ENCODE data around the gene OAS2. TPM values are rescaled to one million over a fixed set of nuclear protein-coding genes. Genes with fewer than 3 reads are reported as not detected.
"Not testable (repeated sequence)": the region's sequence is repeated elsewhere in the genome, so short reads cannot be mapped to it uniquely, and the experiment has no call there.

OAS2 gene
- polyA plus RNA-seq, 3 donors = 7.7 to 9.9 (median 9.6) TPM

DNA sequence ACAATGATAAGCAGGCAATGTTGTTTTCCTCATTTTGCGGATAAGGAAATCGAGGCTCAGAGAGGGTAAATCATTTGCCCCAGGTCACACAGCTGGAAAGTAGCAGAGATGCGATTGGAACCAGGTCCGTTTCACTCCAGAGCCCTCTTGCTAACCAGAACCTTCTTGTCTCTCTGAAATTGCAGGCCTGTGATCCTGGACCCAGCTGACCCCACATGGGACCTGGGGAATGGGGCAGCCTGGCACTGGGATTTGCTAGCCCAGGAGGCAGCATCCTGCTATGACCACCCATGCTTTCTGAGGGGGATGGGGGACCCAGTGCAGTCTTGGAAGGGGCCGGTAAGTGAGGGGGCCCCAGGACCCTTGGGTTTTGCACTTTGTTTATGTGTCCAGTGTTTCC lies 30.6 kb upstream of the OAS2 start:
- no peak for DNase-seq (ENCODE audit: low read depth in 3 of 3, low spot score in 2 of 3)

DNA sequence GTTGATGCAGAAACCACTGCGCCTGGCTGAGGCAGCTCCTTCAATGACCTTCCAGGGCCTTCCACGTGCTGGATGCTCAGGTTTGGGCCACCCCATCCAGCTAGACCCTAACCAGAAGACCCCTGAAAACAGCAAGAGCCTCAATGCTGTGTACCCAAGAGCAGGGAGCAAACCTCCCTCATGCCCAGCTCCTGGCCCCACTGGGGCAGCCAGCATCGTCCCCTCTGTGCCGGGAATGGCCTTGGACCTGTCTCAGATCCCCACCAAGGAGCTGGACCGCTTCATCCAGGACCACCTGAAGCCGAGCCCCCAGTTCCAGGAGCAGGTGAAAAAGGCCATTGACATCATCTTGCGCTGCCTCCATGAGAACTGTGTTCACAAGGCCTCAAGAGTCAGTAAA lies 29.5 kb upstream of the OAS2 start:
- DNase-seq (ENCODE audit: low read depth in 3 of 3, low spot score in 2 of 3) = no peak

DNA sequence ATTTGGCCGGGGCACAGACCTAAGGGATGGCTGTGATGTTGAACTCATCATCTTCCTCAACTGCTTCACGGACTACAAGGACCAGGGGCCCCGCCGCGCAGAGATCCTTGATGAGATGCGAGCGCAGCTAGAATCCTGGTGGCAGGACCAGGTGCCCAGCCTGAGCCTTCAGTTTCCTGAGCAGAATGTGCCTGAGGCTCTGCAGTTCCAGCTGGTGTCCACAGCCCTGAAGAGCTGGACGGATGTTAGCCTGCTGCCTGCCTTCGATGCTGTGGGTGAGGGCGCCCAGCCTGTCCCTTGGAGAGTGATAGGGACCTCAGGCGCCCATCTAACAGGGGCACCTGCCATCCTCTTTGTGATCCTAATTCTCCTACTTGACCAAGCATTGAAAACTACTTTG lies 27.6 kb upstream of the OAS2 start:
- DNase-seq (ENCODE audit: low read depth in 3 of 3, low spot score in 2 of 3) = no peak

DNA sequence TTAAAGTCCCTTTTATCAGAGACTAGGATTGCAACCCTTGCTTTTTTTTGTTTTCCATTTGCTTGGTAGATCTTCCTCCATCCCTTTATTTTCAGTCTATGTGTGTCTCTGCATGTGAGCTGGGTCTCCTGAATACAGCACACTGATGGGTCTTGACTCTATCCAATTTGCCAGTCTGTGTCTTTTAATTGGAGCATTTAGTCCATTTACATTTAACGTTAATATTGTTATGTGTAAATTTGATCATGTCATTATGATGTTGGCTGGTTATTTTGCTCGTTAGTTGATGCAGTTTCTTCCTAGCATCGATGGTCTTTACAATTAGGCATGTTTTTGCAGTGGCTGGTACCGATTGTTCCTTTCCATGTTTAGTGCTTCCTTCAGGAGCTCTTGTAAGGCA lies 21.2 kb upstream of the OAS2 start:
- DNase-seq (ENCODE audit: low read depth in 3 of 3, low spot score in 2 of 3) = not testable (repeated sequence)

DNA sequence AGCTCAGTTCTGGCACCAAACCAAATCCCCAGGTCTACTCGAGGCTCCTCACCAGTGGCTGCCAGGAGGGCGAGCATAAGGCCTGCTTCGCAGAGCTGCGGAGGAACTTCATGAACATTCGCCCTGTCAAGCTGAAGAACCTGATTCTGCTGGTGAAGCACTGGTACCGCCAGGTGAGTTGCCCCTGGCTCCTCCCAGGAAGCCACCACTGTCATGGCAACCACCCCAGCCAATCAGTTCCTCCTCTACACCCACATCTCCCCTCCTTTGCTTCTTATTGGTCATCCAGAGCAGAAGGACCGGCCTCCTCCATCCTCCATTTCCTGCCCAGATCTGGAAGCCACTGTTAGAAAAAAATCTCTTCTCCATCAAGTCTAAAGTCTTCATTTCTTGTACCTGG lies 17.2 kb upstream of the OAS2 start:
- no peak for DNase-seq (ENCODE audit: low read depth in 3 of 3, low spot score in 2 of 3)

DNA sequence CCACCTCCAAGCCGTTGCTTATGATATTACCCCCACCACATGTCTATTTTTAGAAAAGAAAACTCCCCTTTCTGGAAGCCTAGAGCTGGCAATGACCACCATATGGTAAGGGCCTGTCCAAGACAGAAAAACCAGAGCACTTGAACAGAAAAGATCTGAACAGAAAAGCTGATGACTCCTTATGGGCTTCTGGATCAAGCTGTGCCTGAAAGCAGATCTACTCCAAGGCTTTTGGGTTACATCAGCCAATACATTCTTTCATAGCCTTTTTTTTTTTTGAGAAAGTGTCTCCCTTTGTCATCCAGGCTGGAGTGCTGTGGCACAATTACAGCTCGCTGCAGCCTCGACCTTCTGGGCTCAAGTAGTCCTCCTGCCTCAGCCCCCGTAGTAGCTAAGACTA lies 16.8 kb upstream of the OAS2 start:
- no peak for DNase-seq (ENCODE audit: low read depth in 3 of 3, low spot score in 2 of 3)

DNA sequence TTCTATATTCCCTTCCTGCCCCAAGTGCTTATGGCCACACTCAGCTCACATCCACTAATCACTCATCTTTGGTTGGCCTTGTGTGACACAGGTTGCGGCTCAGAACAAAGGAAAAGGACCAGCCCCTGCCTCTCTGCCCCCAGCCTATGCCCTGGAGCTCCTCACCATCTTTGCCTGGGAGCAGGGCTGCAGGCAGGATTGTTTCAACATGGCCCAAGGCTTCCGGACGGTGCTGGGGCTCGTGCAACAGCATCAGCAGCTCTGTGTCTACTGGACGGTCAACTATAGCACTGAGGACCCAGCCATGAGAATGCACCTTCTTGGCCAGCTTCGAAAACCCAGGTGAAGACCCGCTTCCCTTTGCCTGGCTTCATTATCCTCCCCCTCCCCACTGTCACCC lies 15.8 kb upstream of the OAS2 start:
- no peak for DNase-seq (ENCODE audit: low read depth in 3 of 3, low spot score in 2 of 3)

DNA sequence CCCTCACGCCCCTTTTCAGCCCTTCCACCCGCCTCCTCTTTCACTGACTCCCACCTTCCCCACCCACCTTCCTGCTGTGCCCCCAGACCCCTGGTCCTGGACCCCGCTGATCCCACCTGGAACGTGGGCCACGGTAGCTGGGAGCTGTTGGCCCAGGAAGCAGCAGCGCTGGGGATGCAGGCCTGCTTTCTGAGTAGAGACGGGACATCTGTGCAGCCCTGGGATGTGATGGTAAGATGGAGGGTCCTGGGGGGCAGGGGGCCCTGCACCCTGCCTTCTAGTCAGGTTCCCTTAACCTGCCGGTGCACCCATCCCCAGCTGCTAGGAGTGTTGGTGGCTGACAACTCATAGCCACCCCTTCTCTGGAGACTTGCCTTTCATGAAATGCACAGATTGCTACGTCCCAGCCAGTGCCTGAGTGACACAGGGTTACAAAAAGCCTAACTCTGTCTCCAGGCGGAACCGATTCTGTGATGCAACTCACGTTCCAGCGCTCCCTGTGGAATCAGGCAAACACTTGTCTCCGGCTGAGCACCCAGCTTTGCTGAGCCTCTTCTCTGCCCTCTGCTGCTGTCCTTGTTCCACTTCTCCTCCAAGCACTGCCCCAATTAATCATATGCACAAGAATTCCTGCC lies 15.0 kb upstream of the OAS2 start:
- DNase-seq (ENCODE audit: low read depth in 3 of 3, low spot score in 2 of 3) = no peak

DNA sequence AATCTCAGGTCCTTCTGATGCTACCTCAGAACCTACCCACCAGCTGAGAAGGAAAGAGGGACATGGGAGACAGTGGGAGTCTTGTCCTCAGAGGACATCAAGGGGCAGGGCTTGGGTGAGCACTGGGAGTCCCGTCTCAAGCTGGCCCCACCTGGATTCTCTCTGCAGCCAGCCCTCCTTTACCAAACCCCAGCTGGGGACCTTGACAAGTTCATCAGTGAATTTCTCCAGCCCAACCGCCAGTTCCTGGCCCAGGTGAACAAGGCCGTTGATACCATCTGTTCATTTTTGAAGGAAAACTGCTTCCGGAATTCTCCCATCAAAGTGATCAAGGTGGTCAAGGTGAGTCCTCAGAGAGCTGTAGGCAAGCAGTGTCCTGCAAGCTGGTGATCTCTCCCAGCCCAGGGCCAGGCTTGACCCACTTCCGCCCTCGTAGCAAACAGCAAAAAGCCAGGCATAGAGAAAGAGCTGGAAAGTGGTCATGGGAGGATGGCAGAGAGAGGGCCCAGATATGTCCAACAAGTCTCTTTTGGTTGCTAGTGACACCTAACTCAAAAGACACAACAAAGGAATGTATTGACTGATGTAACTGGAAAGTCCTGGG lies 14.2 kb upstream of the OAS2 start:
- DNase-seq (ENCODE audit: low read depth in 3 of 3, low spot score in 2 of 3) = no peak

DNA sequence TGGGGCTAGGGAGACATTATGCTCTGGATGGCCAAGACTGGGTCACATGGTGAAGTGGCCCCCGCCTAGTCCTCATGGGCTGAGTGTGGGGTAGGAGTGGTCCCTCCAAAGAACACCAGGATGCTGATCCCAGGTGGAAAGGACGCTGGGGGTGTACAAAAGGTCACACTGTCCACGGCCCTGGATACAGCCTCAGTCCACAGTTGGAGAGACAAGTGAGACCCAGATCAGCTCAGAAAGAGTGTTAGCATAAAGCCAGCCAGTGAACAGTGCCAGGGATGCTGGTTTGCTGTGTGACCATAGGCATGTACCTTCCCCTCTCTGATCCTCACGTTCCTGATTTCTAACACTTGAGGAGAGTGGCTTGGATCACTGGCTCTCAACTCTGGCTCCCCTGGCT lies 13.4 kb upstream of the OAS2 start:
- DNase-seq (ENCODE audit: low read depth in 3 of 3, low spot score in 2 of 3) = no peak

DNA sequence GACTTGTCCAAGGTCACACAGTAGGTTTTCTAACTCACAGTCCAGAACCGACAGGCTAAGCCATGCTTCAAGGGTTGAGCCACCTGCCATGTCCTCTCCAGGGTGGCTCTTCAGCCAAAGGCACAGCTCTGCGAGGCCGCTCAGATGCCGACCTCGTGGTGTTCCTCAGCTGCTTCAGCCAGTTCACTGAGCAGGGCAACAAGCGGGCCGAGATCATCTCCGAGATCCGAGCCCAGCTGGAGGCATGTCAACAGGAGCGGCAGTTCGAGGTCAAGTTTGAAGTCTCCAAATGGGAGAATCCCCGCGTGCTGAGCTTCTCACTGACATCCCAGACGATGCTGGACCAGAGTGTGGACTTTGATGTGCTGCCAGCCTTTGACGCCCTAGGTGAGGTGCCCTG lies 12.7 kb upstream of the OAS2 start:
- no peak for DNase-seq (ENCODE audit: low read depth in 3 of 3, low spot score in 2 of 3)

DNA sequence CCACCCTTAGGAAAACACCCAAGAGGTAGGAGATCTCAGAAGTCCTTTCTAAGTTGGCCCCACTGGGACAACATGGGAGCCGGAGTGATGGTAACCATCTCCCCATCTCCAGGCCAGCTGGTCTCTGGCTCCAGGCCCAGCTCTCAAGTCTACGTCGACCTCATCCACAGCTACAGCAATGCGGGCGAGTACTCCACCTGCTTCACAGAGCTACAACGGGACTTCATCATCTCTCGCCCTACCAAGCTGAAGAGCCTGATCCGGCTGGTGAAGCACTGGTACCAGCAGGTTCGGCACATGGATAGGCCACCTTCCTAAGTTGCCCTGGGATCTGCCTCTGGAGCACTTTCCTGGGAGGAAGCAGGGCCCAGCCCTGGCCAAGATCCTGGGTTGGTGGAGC lies 11.0 kb upstream of the OAS2 start:
- DNase-seq (ENCODE audit: low read depth in 3 of 3, low spot score in 2 of 3) = no peak

DNA sequence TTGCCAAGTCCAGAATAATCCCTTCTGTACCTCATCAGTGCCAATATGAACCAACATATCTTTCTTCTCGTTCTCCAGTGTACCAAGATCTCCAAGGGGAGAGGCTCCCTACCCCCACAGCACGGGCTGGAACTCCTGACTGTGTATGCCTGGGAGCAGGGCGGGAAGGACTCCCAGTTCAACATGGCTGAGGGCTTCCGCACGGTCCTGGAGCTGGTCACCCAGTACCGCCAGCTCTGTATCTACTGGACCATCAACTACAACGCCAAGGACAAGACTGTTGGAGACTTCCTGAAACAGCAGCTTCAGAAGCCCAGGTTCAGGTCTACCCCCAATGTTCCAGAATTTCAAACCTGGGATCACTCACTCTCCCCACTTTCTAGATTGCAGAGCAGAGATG lies 10.5 kb upstream of the OAS2 start:
- DNase-seq (ENCODE audit: low read depth in 3 of 3, low spot score in 2 of 3) = no peak

DNA sequence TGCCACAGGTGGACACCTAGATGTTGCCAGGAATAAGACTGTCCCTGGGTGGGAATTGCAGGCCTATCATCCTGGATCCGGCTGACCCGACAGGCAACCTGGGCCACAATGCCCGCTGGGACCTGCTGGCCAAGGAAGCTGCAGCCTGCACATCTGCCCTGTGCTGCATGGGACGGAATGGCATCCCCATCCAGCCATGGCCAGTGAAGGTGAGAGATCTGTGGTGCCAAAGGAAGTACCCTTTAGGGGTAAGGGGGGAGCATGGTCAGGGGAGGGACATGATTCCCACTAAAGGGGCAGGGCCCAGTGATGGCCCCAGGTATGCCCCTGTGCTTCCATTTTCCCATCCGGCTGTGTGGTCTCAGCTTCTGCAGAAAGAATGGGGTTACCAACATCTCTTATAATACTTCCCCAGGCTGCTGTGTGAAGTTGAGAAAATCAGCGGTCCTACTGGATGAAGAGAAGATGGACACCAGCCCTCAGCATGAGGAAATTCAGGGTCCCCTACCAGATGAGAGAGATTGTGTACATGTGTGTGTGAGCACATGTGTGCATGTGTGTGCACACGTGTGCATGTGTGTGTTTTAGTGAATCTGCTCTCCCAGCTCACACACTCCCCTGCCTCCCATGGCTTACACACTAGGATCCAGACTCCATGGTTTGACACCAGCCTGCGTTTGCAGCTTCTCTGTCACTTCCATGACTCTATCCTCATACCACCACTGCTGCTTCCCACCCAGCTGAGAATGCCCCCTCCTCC lies 8.6 kb upstream of the OAS2 start:
- no peak for DNase-seq (ENCODE audit: low read depth in 3 of 3, low spot score in 2 of 3)

DNA sequence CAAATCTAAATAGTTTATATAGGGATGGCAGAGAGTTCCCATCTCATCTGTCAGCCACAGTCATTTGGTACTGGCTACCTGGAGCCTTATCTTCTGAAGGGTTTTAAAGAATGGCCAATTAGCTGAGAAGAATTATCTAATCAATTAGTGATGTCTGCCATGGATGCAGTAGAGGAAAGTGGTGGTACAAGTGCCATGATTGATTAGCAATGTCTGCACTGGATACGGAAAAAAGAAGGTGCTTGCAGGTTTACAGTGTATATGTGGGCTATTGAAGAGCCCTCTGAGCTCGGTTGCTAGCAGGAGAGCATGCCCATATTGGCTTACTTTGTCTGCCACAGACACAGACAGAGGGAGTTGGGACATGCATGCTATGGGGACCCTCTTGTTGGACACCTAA lies 7.9 kb upstream of the OAS2 start:
- no peak for DNase-seq (ENCODE audit: low read depth in 3 of 3, low spot score in 2 of 3)

DNA sequence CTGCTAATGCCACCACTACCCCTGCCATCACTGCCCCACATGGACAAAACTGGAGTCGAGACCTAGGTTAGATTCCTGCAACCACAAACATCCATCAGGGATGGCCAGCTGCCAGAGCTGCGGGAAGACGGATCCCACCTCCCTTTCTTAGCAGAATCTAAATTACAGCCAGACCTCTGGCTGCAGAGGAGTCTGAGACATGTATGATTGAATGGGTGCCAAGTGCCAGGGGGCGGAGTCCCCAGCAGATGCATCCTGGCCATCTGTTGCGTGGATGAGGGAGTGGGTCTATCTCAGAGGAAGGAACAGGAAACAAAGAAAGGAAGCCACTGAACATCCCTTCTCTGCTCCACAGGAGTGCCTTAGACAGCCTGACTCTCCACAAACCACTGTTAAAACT lies 7.1 kb upstream of the OAS2 start:
- no peak for DNase-seq (ENCODE audit: low read depth in 3 of 3, low spot score in 2 of 3)

DNA sequence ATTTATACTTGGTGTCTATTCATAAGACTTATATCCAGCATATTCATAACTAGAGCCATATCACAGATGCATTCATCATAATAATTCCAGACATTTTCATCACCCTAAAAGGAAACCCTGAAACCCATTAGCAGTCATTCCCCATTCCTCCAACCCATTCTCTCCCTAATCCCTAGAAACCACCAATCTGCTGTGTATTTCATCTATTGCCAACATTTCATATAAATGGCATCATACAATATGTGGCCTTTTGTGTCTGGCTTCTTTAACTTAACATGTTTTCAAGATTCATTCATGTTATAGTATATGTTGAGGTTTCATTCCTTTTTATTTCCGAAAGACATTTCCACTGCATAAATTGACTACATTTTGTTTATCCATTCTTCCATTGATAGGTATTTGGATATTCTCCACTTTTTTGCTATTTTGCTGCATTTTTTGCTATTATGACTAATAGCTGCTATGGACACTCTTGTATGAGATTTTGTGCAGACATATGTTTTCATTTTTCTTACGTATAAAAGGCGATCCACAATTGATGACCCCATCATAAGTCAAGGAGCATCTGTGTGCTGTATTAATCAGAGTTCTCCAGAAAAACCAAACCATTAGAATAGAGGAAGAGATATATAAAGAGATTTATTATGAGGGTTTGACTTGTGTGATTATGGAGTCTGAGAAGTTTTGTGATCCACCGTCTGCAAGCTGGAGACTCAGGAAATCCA lies 5.1 kb upstream of the OAS2 start:
- DNase-seq (ENCODE audit: low read depth in 3 of 3, low spot score in 2 of 3) = no peak

DNA sequence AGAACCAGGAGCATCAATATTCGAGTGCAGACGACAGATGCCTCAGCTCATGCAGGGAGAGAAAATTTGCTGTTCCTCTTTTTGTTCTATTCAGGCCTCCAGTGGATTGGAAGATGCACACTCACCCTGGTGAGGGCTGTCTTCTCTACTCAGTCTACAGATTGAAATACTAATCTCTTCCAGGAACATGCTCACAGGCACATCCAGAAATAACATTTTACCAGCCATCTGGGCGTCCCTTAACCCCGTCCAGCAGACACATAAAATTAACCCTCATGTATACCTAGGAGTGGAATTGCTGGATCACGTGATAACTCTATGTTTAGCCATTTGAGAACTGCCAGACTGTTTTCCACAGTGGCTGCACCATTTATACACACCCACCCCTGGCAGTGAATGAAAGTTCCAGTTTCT lies 4.5 kb upstream of the OAS2 start:
- no peak for DNase-seq (ENCODE audit: low read depth in 3 of 3, low spot score in 2 of 3)

DNA sequence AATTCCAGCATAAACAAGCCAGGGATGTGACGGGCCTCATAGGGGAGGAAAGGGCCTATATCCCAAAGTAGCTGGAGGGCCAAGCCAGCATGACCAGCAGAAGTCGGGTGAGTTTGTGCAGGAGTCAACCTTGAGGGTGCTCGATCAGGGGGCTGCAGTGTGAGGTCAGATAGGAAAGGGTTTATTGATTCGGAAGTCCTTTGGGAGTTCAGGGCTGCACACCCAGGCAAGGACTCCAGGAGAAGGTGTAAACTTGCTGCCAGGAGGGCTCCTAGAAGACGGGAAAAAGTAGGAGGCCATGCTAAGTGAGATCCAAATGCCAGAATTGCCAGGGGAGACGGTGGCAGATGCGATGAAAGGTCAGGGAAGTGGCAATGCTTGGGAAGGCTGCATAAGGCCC lies 3.4 kb upstream of the OAS2 start:
- DNase-seq (ENCODE audit: low read depth in 3 of 3, low spot score in 2 of 3) = no peak

DNA sequence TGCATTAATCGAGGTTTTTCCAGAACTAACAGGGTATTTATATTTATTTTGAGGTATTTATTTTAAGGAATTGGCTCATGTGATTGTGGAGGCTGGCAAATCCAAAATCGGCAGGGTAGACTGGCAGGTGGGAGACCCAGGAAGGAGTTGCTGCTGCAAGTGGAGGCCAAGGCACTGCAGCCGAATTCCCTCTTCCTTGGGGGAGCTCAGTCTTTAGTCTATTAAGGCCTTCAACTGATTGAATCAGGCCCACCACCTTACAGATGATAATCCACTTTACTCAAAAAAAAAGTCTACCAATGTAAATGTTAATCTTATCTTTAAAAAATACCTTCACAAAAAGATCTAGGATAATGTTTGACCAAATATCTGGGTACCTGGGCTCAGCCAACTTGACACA lies 1.2 kb upstream of the OAS2 start:
- DNase-seq (ENCODE audit: low read depth in 3 of 3, low spot score in 2 of 3) = no peak

DNA sequence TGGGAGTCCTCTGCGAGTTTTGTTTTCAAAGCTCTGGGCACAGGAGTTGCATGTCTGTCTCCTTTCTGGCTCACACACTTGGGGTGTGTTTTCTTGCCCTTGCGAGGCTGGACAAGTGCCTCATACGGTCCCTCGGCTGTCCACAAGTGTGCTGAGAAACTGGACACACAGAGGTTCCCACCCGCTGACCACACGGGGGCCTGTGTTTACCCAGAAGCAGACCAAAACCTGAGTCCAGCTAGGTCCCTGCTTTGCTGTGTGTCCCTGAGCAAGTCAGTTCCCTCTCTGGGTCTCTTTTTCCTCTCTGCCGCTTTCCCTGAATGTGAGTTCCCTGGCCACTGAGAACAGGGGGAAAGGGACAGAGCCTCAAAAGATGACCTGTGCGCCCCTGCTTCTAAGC lies 678 bp upstream of the OAS2 start:
- DNase-seq (ENCODE audit: low read depth in 3 of 3, low spot score in 2 of 3) = no peak

All from right renal cortex interstitium (tissue), 3 donors.